ENCODE results near the gene MDH2. TPM values are rescaled to one million over a fixed set of nuclear protein-coding genes. Genes with fewer than 3 reads are reported as not detected.

Gene MDH2
- total RNA-seq, 1 donor, result 36.6 TPM

DNA sequence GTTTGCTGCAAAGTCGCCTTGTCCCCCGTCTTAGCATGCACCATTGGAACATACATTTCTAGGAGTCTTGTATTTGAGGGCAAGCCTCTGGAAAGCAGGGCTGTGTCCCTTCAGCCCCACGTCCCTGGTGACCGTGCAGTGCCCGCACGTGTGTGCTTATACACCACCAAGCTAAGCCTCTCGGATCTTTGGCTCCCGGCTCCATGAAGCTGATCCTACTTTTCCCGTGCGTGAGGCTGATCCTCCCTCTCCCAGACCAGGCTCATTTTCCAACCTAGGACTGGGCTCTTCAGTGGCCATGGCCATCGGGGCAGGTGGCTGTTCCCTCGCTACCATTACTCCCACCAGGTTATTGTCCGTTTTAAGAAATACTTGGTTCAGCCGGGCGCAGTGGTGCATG lies 14.3 kb downstream of the MDH2 start:
- H3K27ac ChIP-seq (ENCODE audit: low read depth, low read length), result no peak overlapping the region
- no peak overlapping the region for H3K4me2 ChIP-seq (ENCODE audit: insufficient read depth, low read length)
- peaks cover 96% of the 10 kb centered on the region for H3K36me3 ChIP-seq (ENCODE audit: insufficient read depth, low read length)
- no peaks in the 10 kb centered on the region for H3K27me3 ChIP-seq (ENCODE audit: insufficient read depth, low read length)
- peak; percentile 14 for DNase-seq (ENCODE audit: insufficient read length, low spot score, missing footprints)
- no peak overlapping the region for H3K4me3 ChIP-seq (ENCODE audit: insufficient read depth, low read length)
- H3K79me2 ChIP-seq (ENCODE audit: insufficient read depth, low read length), result peaks cover 22% of the 10 kb centered on the region
- H4K20me1 ChIP-seq (ENCODE audit: insufficient read depth, low read length), result peaks cover 16% of the 10 kb centered on the region
- H2AFZ ChIP-seq (ENCODE audit: low read length), result no peak overlapping the region
- no peaks in the 10 kb centered on the region for H3K9me3 ChIP-seq (ENCODE audit: low read depth, low read length)
- peaks cover 6% of the 10 kb centered on the region for H3K4me1 ChIP-seq (ENCODE audit: insufficient read depth, low read length)
- no peak for TF ChIP-seq CTCF (IDR thresholded peaks at IDR 0.05; ENCODE audit: extremely low read depth, low read depth, low read length)

- peak; percentile 35 for DNase-seq (ENCODE audit: insufficient read length, low spot score, missing footprints)
- peaks cover 14% of the 10 kb centered on the region for H3K4me1 ChIP-seq (ENCODE audit: insufficient read depth, low read length)
- no peak overlapping the region for H2AFZ ChIP-seq (ENCODE audit: low read length)
- H3K36me3 ChIP-seq (ENCODE audit: insufficient read depth, low read length), result peaks cover 87% of the 10 kb centered on the region
- H3K4me2 ChIP-seq (ENCODE audit: insufficient read depth, low read length), result no peak overlapping the region
- H3K27ac ChIP-seq (ENCODE audit: low read depth, low read length), result no peak overlapping the region
- no peaks in the 10 kb centered on the region for H3K9me3 ChIP-seq (ENCODE audit: low read depth, low read length)
- H3K79me2 ChIP-seq (ENCODE audit: insufficient read depth, low read length), result peaks cover 14% of the 10 kb centered on the region
- no peaks in the 10 kb centered on the region for H3K27me3 ChIP-seq (ENCODE audit: insufficient read depth, low read length)
- no peak overlapping the region for H3K4me3 ChIP-seq (ENCODE audit: insufficient read depth, low read length)
- no peak for TF ChIP-seq CTCF (IDR thresholded peaks at IDR 0.05; ENCODE audit: extremely low read depth, low read depth, low read length)
- peaks cover 14% of the 10 kb centered on the region for H4K20me1 ChIP-seq (ENCODE audit: insufficient read depth, low read length)
Measured at GRCh38 chr7:76063114-76063513, 15.2 kb downstream of the MDH2 start.

GRCh38 chr7:76063525-76063924 lies 15.6 kb downstream of the MDH2 start:
- H2AFZ ChIP-seq (ENCODE audit: low read length), result no peak overlapping the region
- no peak overlapping the region for H3K4me2 ChIP-seq (ENCODE audit: insufficient read depth, low read length)
- no peak overlapping the region for H3K4me3 ChIP-seq (ENCODE audit: insufficient read depth, low read length)
- H3K36me3 ChIP-seq (ENCODE audit: insufficient read depth, low read length), result peaks cover 83% of the 10 kb centered on the region
- no peak overlapping the region for H3K27ac ChIP-seq (ENCODE audit: low read depth, low read length)
- peak; percentile 44 for DNase-seq (ENCODE audit: insufficient read length, low spot score, missing footprints)
- peaks cover 10% of the 10 kb centered on the region for H3K79me2 ChIP-seq (ENCODE audit: insufficient read depth, low read length)
- H3K27me3 ChIP-seq (ENCODE audit: insufficient read depth, low read length), result no peaks in the 10 kb centered on the region
- H4K20me1 ChIP-seq (ENCODE audit: insufficient read depth, low read length), result peaks cover 12% of the 10 kb centered on the region
- TF ChIP-seq CTCF (IDR thresholded peaks at IDR 0.05; ENCODE audit: extremely low read depth, low read depth, low read length), result no peak
- no peaks in the 10 kb centered on the region for H3K9me3 ChIP-seq (ENCODE audit: low read depth, low read length)
- peaks cover 14% of the 10 kb centered on the region for H3K4me1 ChIP-seq (ENCODE audit: insufficient read depth, low read length)

- DNase-seq (ENCODE audit: insufficient read length, low spot score, missing footprints), result peak; percentile 37
- Histone ChIP-seq H3K4me3 (ENCODE audit: insufficient read depth, low read length) (no peak overlapping the region), H3K79me2 (ENCODE audit: insufficient read depth, low read length) (peaks cover 4% of the 10 kb centered on the region), H3K36me3 (ENCODE audit: insufficient read depth, low read length) (peaks cover 74% of the 10 kb centered on the region), H3K4me1 (ENCODE audit: insufficient read depth, low read length) (peaks cover 21% of the 10 kb centered on the region), H4K20me1 (ENCODE audit: insufficient read depth, low read length) (peaks cover 12% of the 10 kb centered on the region), H2AFZ (ENCODE audit: low read length) (no peak overlapping the region), H3K4me2 (ENCODE audit: insufficient read depth, low read length) (no peak overlapping the region), H3K9me3 (ENCODE audit: low read depth, low read length) (no peaks in the 10 kb centered on the region), H3K27me3 (ENCODE audit: insufficient read depth, low read length) (no peaks in the 10 kb centered on the region), H3K27ac (ENCODE audit: low read depth, low read length) (no peak overlapping the region)
- TF ChIP-seq CTCF (IDR thresholded peaks at IDR 0.05; ENCODE audit: extremely low read depth, low read depth, low read length), result no peak
Measured at GRCh38 chr7:76064208-76064970, 16.5 kb downstream of the MDH2 start.
